GM21447 (cell line): ENCODE results near the gene FURIN.
A peak's percentile ranks its signal among the peaks of the same experiment; 100 is the strongest.
"Not testable (repeated sequence)": the region's sequence is repeated elsewhere in the genome, so short reads cannot be mapped to it uniquely, and the experiment has no call there.

Experiments
- ATAC-seq: cut with Tn5 transposase; IDR thresholded peaks from one replicate; pipeline ENCODE4 v1.9.1; 2021; ENCODE audit not compliant: unreplicated experiment

FURIN gene

GRCh38 chr15:90868261-90868689, at the start of gene FURIN:
TSS of gene FURIN (plus strand) at chr15:90868588. CDS start at chr15:90875741, 7,153 bp downstream.
- ATAC-seq: no peak

DNA sequence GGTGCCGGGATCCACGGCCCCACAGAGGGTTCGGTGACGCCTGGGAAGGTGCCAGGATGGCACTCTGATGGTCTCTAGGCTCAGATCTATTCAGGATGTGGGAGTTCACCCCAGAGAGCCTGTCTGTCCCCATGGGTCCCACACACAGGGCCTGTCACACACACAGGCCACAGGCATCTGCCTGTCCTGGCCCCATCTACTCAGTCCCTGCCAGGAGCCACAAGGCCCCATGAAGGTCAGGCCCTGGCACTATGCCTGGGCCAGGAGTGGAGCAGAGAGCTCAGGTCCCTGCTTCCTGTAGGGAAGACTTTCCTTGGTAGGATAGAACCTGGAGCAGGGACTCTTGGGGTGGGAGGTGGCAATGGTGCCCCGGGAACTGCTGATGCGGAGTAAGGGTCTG, 49.0 kb upstream of the FURIN start:
- ATAC-seq: no peak

GRCh38 chr15:90819850-90820249, 48.5 kb upstream of the FURIN start:
- ATAC-seq: no peak

- ATAC-seq: no peak
Observed at GRCh38 chr15:90820481-90820880, 47.9 kb upstream of the FURIN start.

GRCh38 chr15:90822204-90822955, 46.0 kb upstream of the FURIN start:
- ATAC-seq: no peak

GRCh38 chr15:90823455-90823974, 44.9 kb upstream of the FURIN start:
- ATAC-seq: no peak

- ATAC-seq: not testable (repeated sequence)
Observed at GRCh38 chr15:90825115-90825899, 43.1 kb upstream of the FURIN start.

DNA sequence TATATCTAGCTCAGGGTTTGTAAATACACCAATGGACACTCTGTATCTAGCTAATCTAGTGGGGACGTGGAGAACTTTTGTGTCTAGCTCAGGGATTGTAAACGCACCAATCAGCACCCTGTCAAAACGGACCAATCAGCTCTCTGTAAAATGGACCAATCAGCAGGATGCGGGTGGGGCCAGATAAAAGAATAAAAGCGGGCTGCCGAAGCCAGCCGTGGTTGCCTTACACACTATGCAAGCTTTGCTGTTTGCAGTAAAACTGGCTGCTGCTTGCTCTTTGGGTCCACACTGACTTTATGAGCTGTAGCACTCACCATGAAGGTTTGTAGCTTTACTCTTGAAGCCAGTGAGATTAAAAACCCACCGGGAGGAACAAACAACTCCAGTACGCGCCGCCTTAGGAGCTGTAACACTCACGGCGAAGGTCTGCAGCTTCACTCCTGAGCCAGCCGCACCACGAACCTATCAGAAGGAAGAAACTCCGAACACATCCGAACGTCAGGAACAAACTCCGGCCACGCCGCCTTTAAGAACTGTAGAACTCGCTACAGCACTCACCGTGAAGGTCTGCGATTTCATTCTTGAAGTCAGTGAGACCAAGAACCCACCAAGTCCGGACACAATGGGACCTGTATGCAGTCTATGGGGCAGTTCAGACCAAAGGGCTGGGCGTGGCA, 42.0 kb upstream of the FURIN start:
- ATAC-seq: not testable (repeated sequence)

DNA sequence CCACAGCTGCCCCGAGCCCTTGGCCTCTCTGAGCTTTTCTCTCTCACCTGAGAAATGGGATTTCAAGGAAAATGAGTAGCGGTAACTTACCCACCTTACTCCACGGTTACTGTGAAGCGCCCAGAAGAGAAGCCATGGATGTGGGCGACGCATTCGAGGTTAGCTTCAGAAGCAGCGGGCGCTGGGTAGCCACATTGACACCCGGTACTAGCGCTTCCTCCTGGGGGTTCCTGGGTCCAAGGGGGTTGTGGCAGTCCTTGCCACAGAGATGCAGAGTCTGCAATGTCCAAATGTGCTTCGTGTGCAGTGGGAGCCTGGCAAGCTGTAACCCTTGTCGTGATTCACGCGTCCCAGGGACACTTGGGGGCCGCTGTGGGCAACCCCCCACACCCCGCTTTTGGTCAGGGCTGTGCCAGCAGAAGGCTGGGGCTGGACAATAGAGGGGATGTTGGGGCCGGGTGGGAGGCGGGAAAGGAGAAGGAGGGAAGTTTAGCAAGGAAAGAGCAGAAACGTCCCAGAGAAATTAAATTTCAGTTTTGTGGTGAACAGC, 41.4 kb upstream of the FURIN start:
- ATAC-seq: no peak

DNA sequence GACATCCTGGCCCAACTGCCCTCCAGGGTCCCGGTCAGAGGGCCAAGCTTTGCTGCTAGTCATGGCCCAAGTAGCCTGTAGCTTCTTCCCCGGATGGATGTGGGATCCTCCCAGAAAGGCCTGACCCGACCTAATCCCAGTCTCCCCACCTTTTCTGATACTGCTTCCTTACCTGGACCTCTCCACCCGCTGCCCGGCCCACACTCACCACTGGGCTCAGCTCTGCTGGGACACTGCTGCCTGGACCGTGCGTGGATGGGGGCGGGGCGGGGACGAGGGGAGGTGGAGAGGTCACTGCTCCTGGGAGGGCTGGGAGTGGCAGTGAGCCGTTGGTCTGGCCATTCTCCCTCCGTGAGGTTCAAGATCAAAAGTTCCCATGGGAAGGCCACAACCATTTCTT, 40.3 kb upstream of the FURIN start:
- ATAC-seq: no peak

DNA sequence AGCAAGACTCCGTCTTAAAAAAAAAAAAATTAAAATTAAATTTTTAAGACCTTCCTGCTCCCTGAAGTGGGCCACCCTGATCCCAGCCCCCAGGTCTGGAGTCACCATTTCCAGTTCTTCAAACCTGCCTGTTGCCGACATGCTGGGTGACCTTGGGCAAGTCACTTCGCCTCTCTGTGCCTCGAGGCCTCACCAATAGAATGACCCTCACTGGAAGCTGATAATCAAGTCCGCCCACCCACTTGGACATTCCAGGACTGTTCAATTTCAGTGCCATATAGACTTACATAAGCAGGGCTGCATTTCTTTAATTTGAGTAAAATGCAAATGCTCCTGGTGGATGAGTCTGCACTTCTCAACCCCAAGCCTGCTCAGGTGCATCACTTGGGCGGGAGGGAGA, 39.3 kb upstream of the FURIN start:
- ATAC-seq: no peak

DNA sequence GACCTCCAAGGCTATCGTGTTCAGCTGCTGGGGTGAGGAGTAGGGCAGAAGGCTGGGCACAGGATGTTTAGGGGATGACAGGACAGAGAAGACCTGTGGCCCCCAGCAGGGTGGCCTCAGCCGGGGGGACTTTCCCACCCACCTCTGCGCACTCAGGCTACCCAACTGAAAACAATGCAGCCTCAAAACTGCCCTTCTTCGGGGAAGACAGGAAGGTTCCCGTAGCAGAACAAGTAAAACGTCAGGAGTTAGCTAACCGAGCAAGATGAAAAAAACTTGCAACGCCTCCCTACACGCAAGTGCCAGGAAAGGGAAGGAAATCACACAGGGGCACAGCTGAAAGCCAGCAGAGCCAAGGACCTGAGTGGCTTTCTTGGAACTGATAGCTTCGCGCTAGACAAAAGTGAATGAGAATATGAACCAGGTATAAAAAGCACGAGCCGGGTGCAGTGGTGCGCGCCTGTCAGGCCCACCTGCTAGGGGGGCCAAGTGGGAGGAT, 38.4 kb upstream of the FURIN start:
- ATAC-seq: no peak

DNA sequence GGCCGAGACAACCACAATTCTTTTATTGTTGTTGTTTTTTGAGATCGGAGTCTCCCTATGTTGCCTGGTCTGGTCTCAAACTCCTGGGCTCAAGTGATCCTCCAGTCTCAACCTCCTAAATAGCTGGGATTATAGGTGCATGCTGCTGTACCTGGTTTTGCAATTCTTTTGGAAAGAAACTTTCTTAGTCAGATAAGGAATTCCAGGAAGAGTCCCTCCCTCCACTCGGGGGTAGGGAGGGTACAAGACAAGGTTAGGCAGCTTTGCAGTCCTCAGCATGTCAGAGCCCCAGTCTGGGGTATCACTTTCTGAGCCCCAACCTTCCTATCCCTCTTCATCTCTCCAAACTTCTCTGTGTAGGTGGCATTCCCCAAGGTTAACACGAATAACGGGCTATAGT, 33.8 kb upstream of the FURIN start:
- no peak for ATAC-seq

GRCh38 chr15:90836296-90836871, 32.0 kb upstream of the FURIN start:
- ATAC-seq: no peak

DNA sequence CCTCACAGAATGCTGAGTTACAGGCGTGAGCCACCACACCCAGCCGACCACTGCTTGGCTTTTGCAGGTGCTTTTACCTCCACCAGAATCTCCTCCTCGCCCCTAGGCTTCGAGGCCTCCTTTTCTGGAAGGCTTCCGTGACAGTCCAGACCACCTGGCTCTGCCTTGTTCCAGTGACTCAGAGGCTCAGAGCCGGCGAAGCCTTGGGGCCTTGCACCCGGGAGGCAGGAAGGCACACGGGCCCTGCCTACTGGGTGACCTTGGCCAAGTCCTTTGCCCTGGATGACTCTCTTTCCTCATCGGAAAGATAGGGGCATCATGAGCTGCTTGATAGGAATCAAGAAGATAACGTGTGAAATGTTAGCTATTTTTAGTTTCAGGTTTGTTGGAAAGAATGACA, 31.3 kb upstream of the FURIN start:
- no peak for ATAC-seq

GRCh38 chr15:90838139-90838538, 30.2 kb upstream of the FURIN start:
- peak; percentile 37 for ATAC-seq

DNA sequence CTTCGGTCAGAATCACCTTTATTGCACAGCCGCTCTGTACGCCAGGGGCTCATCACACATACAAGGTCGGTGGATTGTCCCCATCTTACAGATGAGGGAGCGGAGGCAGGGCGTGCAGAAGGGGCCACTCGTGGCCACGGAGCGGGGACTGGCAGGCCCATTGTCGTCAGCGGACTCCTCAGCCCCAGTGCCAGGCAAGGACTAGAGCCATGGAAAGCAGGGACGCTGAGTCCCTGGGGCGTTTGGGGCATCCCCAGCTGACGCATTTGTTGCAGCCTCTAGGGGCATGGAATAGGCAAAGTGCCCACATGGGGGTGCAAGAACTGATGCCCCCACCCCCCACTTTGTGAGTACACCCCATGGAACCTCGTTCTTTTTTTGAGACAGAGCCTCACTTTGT, 29.8 kb upstream of the FURIN start:
- no peak for ATAC-seq

- ATAC-seq: peak; percentile 80
Observed at GRCh38 chr15:90839187-90840071, 29.0 kb upstream of the FURIN start.

DNA sequence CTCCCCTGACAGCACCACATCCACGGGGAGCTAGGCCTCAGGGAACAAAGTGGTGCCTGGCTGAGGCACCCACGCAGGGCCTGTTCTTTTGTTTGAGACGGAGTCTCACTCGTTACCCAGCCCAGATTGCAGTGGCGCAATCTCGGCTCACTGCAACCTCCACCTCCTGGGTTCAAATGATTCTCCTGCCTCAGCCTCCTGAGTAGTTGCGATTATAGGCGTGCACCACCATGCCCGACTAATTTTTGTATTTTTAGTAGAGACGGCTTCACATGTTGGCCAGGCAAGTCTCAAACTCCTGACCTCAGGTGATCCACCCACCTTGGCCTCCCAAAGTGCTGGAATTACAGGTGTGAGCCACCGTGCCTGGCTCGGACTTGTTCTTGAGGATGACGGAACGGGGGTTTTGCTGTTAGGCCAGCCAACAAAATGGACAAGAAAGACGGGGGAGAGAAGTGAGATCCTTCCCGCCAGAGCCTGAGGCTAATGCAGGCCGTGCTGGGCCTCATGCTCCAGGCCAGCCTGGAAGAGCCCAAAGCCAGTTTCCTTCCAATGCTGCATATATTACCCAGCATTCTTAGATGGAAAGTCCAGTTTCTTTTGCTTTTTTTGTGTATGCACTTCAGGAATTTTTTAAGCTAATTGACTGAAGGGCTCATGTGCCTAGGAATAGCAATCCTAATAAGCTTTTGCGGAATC, 28.1 kb upstream of the FURIN start:
- ATAC-seq: no peak
